GM12878 (cell line): ENCODE data around the gene OSBPL10. TPM values are rescaled to one million over a fixed set of nuclear protein-coding genes. Genes with fewer than 3 reads are reported as not detected.
"Not testable (repeated sequence)": the region's sequence is repeated elsewhere in the genome, so short reads cannot be mapped to it uniquely, and the experiment has no call there.

ENCODE experiments used
- ATAC-seq: fragments of 200-7000 bp; cut with Tn5 transposase; 3 replicates; pipeline ENCODE4 v1.9.1; 2020; ENCODE audit warnings: mild to moderate bottlenecking, moderate library complexity
- BruUV-seq: library from RNA; stranded (reverse); fragments of 400-500 nt; replicated peaks from 2 replicates; lab custom pipeline; 2021; lab: Mats Ljungman, UMichigan
- CTCF ChIA-PET: fragments of 300-600 bp; sonication (Branson Sonifier 250); formaldehyde crosslinking; extraction: SDS; loops from one replicate; lab custom pipeline; 2021; ENCODE audit warnings: inconsistent platforms; lab: Yijun Ruan, JAX
- POLR2A ChIA-PET: fragments of 350-600 bp; formaldehyde crosslinking; extraction: SDS; loops from one replicate; lab custom pipeline; 2021; ENCODE audit warnings: inconsistent platforms; lab: Charles Lee
- RAD21 ChIA-PET: fragments of 300-600 bp; sonication (Branson Sonifier 250); formaldehyde crosslinking; loops from one replicate; lab custom pipeline; 2023; ENCODE audit warnings: antibody characterized with exemption; ENCODE audit not compliant: unreplicated experiment; lab: Charles Lee
- SMC1A ChIA-PET: fragments of 300-600 bp; sonication (Branson Sonifier 250); formaldehyde crosslinking; loops from one replicate; lab custom pipeline; 2023; ENCODE audit not compliant: unreplicated experiment, uncharacterized antibody; lab: Charles Lee
- DNase-seq: peaks from one replicate; pipeline ENCODE4 v3.0.0-alpha.2; 2011; ENCODE audit warnings: low read depth, low spot score
- FAIRE-seq: peaks from 3 replicates; lab custom pipeline; 2011; peaks lifted over from hg19 to GRCh38; lab: Jason Lieb, UNC
- H2AFZ ChIP-seq: 2 replicates; pipeline ENCODE4 v1.6.0; 2011; ENCODE audit warnings: low read depth, low read length, control low read depth; ENCODE audit not compliant: control insufficient read depth
- H3K27ac ChIP-seq: 2 replicates; pipeline ENCODE4 v1.5.1; 2011; ENCODE audit warnings: control low read depth; ENCODE audit not compliant: control insufficient read depth, insufficient read depth
- H3K27me3 ChIP-seq, 2 experiments: replicated peaks in 1 of 2; 2 replicates each; pipeline versions ENCODE4 v1.6.0 to v1.6.1; 2011; ENCODE audit warnings: low read length in 1 of 2; ENCODE audit not compliant: control insufficient read depth in 2 of 2, insufficient read depth in 2 of 2
- H3K36me3 ChIP-seq, 2 experiments: 2 replicates each; pipeline ENCODE4 v1.5.1; 2011; ENCODE audit warnings: low read length in 1 of 2; ENCODE audit not compliant: control insufficient read depth in 2 of 2, insufficient read depth in 2 of 2
- H3K4me1 ChIP-seq: 2 replicates; pipeline ENCODE4 v1.6.1; 2011; ENCODE audit warnings: mild to moderate bottlenecking, low read length, moderate library complexity, mixed read lengths; ENCODE audit not compliant: control insufficient read depth, insufficient read depth
- H3K4me2 ChIP-seq: 2 replicates; pipeline ENCODE4 v1.6.0; 2011; ENCODE audit warnings: control low read depth; ENCODE audit not compliant: control insufficient read depth, insufficient read depth
- H3K4me3 ChIP-seq: fragments of 200-600 bp; sonication (generic); 2 replicates; pipeline ENCODE4 v1.5.1; 2016
- H3K79me2 ChIP-seq: 2 replicates; pipeline ENCODE4 v1.6.0; 2011; ENCODE audit warnings: low read length; ENCODE audit not compliant: control insufficient read depth, insufficient read depth
- H3K9ac ChIP-seq: 2 replicates; pipeline ENCODE4 v1.8.0; 2011; ENCODE audit warnings: low read length, control low read depth, mixed read lengths; ENCODE audit not compliant: control insufficient read depth, insufficient read depth
- H3K9me3 ChIP-seq: replicated peaks from 3 replicates; pipeline ENCODE4 v1.5.1; 2011; ENCODE audit warnings: mild to moderate bottlenecking, low read length; ENCODE audit not compliant: control insufficient read depth, insufficient read depth
- H4K20me1 ChIP-seq: 2 replicates; pipeline ENCODE4 v1.6.0; 2011; ENCODE audit not compliant: control insufficient read depth, insufficient read depth
- BHLHE40 ChIP-seq, 2 experiments: fragments of 450-650 bp in 1 of 2; IDR thresholded peaks; 2 replicates each; pipeline ENCODE4 v1.6.1; 2011 to 2017; ENCODE audit warnings: low read depth in 2 of 2, borderline replicate concordance in 1 of 2, improper control_type of control experiment in 1 of 2, low read length in 1 of 2, mild to moderate bottlenecking in 1 of 2
- JUND ChIP-seq: IDR thresholded peaks from 2 replicates; pipeline ENCODE4 v1.6.1; 2012; ENCODE audit warnings: low read depth, mild to moderate bottlenecking, low read length, improper control_type of control experiment, moderate library complexity
- MEF2B ChIP-seq: fragments of 450-650 bp; IDR thresholded peaks from 2 replicates; pipeline ENCODE4 v1.6.1; 2018; ENCODE audit warnings: mild to moderate bottlenecking, moderate library complexity; ENCODE audit not compliant: partially characterized antibody, poor library complexity, severe bottlenecking
- NFXL1 ChIP-seq: fragments of 450-650 bp; IDR thresholded peaks from 2 replicates; pipeline ENCODE4 v1.6.1; 2017; ENCODE audit warnings: antibody characterized with exemption, mild to moderate bottlenecking, borderline replicate concordance
- NRF1 ChIP-seq: conservative IDR thresholded peaks from 2 replicates; pipeline ENCODE4 v1.6.1; 2011; ENCODE audit warnings: mild to moderate bottlenecking, low read depth, low read length, improper control_type of control experiment
- USF2 ChIP-seq: IDR thresholded peaks from 2 replicates; pipeline ENCODE4 v1.6.1; 2011; ENCODE audit warnings: low read depth, low read length, improper control_type of control experiment, borderline replicate concordance
- WGBS: methylation state at CpG from one replicate; pipeline ENCODE4 v1.1.6; 2016; ENCODE audit warnings: low lambda C conversion rate; ENCODE audit not compliant: insufficient replicate concordance, insufficient coverage; ENCODE audit errors: missing lambda C conversion rate; 5-methylcytosine and 5-hydroxymethylcytosine counted together
- in situ Hi-C: fragments of 300-500 bp; cut with MboI; formaldehyde crosslinking; loops from 9 replicates; pipeline ENCODE4 v1.14.3; 2018; ENCODE audit warnings: mixed read lengths
- intact Hi-C: fragments of 100-400 bp; cut with micrococcal nuclease; formaldehyde crosslinking; loops from one replicate; pipeline ENCODE4 v1.14.2; 2022; ENCODE audit not compliant: unreplicated experiment
- polyA plus RNA-seq, 11 experiments: library from polyadenylated mRNA; depleted of rRNA in 4 of 11; unstranded in 6 of 11; stranded (reverse) in 5 of 11; fragments of >200 nt; fragmentation: Nextera tagmentation in 4 of 11; fragmentation: Illumina TruSeq in 1 of 11; extraction: Ambion mirVana in 4 of 11; extraction: Trizol in 1 of 11; gene quantifications; 1 replicate in 1 of 11; 2 replicates in 10 of 11; pipeline versions ENCODE4 v1.2.1 to v1.2.3, GENCODE V29; 2011 to 2016; ENCODE audit warnings: inconsistent platforms in 2 of 11, missing spikeins in 2 of 11, low read depth in 1 of 11
- total RNA-seq, 4 experiments: library from RNA; depleted of rRNA in 3 of 4; stranded (reverse); fragments of >200 nt in 3 of 4; fragmentation: Illumina TruSeq in 1 of 4; extraction: Trizol in 1 of 4; gene quantifications; 2 replicates each; pipeline versions ENCODE4 v1.2.1 to v1.2.3, GENCODE V29; 2013 to 2021

The OSBPL10 gene
- total and polyA plus RNA-seq, 10 of the 15 experiments (the other 5 are each of a cell fraction or from before 2014, with no cell fraction given), result 0.03 to 0.25 (median 0.09) TPM; not detected in 5

GRCh38 chr3:31861826-31862225 is 119.2 kb downstream of the OSBPL10 start:
- no TSS peak for BruUV-seq
- Histone ChIP-seq H3K27me3 (no peaks in the 10 kb centered on the region), H3K4me1 (no peaks in the 10 kb centered on the region), H4K20me1 (no peaks in the 10 kb centered on the region), H3K79me2 (no peaks in the 10 kb centered on the region), H3K4me3 (no peak overlapping the region), H3K4me2 (no peak overlapping the region), H3K27ac (no peak overlapping the region), H3K9ac (no peak overlapping the region), H3K9me3 (no peaks in the 10 kb centered on the region), H3K36me3 (no peaks in the 10 kb centered on the region), H2AFZ (no peak overlapping the region)
- WGBS, result 73% methylated on average over 5 of the region's 5 CpGs
- ATAC-seq (no peak), DNase-seq (no peak), FAIRE-seq (no peak)
- intact Hi-C loops (no loop called here), in situ Hi-C loops (no loop called here)
- RAD21 ChIA-PET, result no interaction called here
- SMC1A ChIA-PET, result interaction anchor here (0.7 kb wide), 1 partner anchor 1073 kb away, joined by 3 read pairs; no protein-coding TSS in a partner anchor
- POLR2A ChIA-PET, result no interaction called here
- TF ChIP-seq USF2 (no peak), BHLHE40 (IDR thresholded peaks at IDR 0.05; ENCODE audit: borderline replicate concordance in 1 of 2, low read depth in 2 of 2, low read length in 1 of 2) (no peak), NFXL1 (no peak), MEF2B (no peak), NRF1 (no peak), JUND (no peak)
- CTCF ChIA-PET, result no interaction called here

GRCh38 chr3:31860642-31861041 is 120.4 kb downstream of the OSBPL10 start:
- intact Hi-C loops, H3K36me3 ChIP-seq, H4K20me1 ChIP-seq, H3K9me3 ChIP-seq, H3K9ac ChIP-seq, CTCF ChIA-PET, DNase-seq, in situ Hi-C loops, H3K4me3 ChIP-seq, H3K4me1 ChIP-seq, FAIRE-seq, H3K4me2 ChIP-seq, ATAC-seq, POLR2A ChIA-PET, RAD21 ChIA-PET, H3K79me2 ChIP-seq, H3K27me3 ChIP-seq, H2AFZ ChIP-seq, H3K27ac ChIP-seq, BruUV-seq: not testable (repeated sequence)
- WGBS, result 34% methylated on average over 4 of the region's 4 CpGs
- SMC1A ChIA-PET, result interaction anchor here (0.6 kb wide), 1 partner anchor 1003 kb away, joined by 4 read pairs; no protein-coding TSS in a partner anchor
